Neural progenitor cell (in vitro differentiated cells): ENCODE measurements around the gene COX19. TPM values are rescaled to one million over a fixed set of nuclear protein-coding genes. Genes with fewer than 3 reads are reported as not detected.

Experiments
- DNase-seq: peaks from one replicate; pipeline ENCODE4 v3.0.0-alpha.2; 2016; ENCODE audit warnings: low spot score
- H2AFZ ChIP-seq: fragments of 200-600 bp; sonication (generic); replicated peaks from 2 replicates; pipeline ENCODE4 v1.6.1; 2016; ENCODE audit warnings: antibody characterized with exemption
- H3F3A ChIP-seq: fragments of 200-600 bp; sonication (generic); 2 replicates; pipeline ENCODE4 v1.6.1; 2016; ENCODE audit warnings: antibody characterized with exemption, low read depth
- H3K27ac ChIP-seq: fragments of 200-600 bp; sonication (generic); 2 replicates; pipeline ENCODE4 v1.5.1; 2016; ENCODE audit warnings: mild to moderate bottlenecking
- H3K27me3 ChIP-seq: fragments of 200-600 bp; sonication (generic); 2 replicates; pipeline ENCODE4 v1.6.1; 2016; ENCODE audit warnings: mild to moderate bottlenecking, moderate library complexity
- H3K36me3 ChIP-seq: fragments of 200-600 bp; sonication (generic); 2 replicates; pipeline ENCODE4 v1.5.1; 2016
- H3K4me1 ChIP-seq: fragments of 200-600 bp; sonication (generic); 2 replicates; pipeline ENCODE4 v1.6.1; 2016; ENCODE audit warnings: mixed run types
- H3K4me2 ChIP-seq: fragments of 200-600 bp; sonication (generic); 2 replicates; pipeline ENCODE4 v1.6.1; 2016
- H3K4me3 ChIP-seq: fragments of 200-600 bp; sonication (generic); 2 replicates; pipeline ENCODE4 v1.5.1; 2016
- H3K79me2 ChIP-seq: fragments of 200-600 bp; sonication (generic); 2 replicates; pipeline ENCODE4 v1.6.1; 2016; ENCODE audit warnings: low read depth
- H3K9ac ChIP-seq: fragments of 200-600 bp; sonication (generic); 2 replicates; pipeline ENCODE4 v1.6.1; 2016
- H3K9me3 ChIP-seq: fragments of 200-600 bp; sonication (generic); 2 replicates; pipeline ENCODE4 v1.5.1; 2016; ENCODE audit warnings: low read depth
- H4K20me1 ChIP-seq: fragments of 200-600 bp; sonication (generic); 2 replicates; pipeline ENCODE4 v1.6.1; 2016; ENCODE audit warnings: low read depth
- H3K27ac Mint-ChIP-seq: 3 replicates; pipeline ENCODE4 v1.8.0; 2021; ENCODE audit warnings: mixed read lengths
- H3K27me3 Mint-ChIP-seq: 2 replicates; pipeline ENCODE4 v1.8.0; 2022; ENCODE audit warnings: low read depth, mild to moderate bottlenecking, inconsistent platforms, moderate library complexity, mixed read lengths; ENCODE audit not compliant: insufficient read depth
- H3K36me3 Mint-ChIP-seq: 3 replicates; pipeline ENCODE4 v1.8.0; 2021; ENCODE audit warnings: mixed read lengths
- H3K4me1 Mint-ChIP-seq: 3 replicates; pipeline ENCODE4 v1.8.0; 2021; ENCODE audit warnings: mixed read lengths
- H3K4me3 Mint-ChIP-seq: 3 replicates; pipeline ENCODE4 v1.8.0; 2021; ENCODE audit warnings: mild to moderate bottlenecking, moderate library complexity, mixed read lengths
- H3K9me3 Mint-ChIP-seq: 3 replicates; pipeline ENCODE4 v1.8.0; 2020; ENCODE audit warnings: mixed read lengths
- EZH2 ChIP-seq: fragments of 200-600 bp; sonication (generic); IDR thresholded peaks from 2 replicates; pipeline ENCODE4 v1.6.1; 2017; ENCODE audit warnings: antibody characterized with exemption, mild to moderate bottlenecking, moderate library complexity
- EZH2phosphoT487 ChIP-seq: fragments of 200-600 bp; sonication (generic); IDR thresholded peaks from 2 replicates; pipeline ENCODE4 v1.6.1; 2017; ENCODE audit warnings: antibody characterized with exemption
- total RNA-seq: library from RNA; depleted of rRNA; stranded (reverse); fragments of >200 nt; gene quantifications from 2 replicates; pipeline ENCODE4 v1.2.3, GENCODE V29; 2015; ENCODE audit warnings: low replicate concordance
- TF ChIP-seq, protein P1 (sequence below): fragments of 200-600 bp; sonication (generic); IDR thresholded peaks from 2 replicates; pipeline ENCODE4 v1.5.1; 2017; ENCODE audit warnings: antibody characterized with exemption, mild to moderate bottlenecking

Gene COX19
- total RNA-seq, 1 donor from 2014 or later: 15.1 TPM

DNA sequence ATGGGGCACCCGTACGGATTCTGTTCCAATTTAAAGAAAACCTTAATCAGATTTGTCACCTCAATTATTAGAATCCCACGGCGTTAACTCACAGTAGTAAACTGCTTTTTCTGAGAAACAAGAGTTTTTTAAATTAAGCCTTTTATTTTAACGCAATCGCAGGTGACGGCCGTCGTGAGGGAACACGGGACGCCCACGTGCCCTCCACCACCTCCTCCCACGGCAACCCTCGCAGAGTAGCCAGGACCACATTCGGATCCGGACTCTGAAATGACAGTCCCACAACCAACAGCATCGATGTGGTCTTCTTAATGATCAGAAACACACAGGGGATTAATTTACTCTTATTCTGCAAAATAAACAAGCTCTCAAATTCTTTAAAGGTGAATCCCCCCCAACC, 47.0 kb upstream of the COX19 start:
- H3K27ac Mint-ChIP-seq: no peak overlapping the region
- H3K9me3 ChIP-seq: no peaks in the 10 kb centered on the region
- H3K27me3 Mint-ChIP-seq: peaks cover 3% of the 10 kb centered on the region
- H3K79me2 ChIP-seq: peaks cover 62% of the 10 kb centered on the region
- no peaks in the 10 kb centered on the region for H3K36me3 ChIP-seq
- H3K4me1 ChIP-seq: peaks cover 8% of the 10 kb centered on the region
- H3K4me3 Mint-ChIP-seq: no peak overlapping the region
- H3K36me3 Mint-ChIP-seq: peaks cover 27% of the 10 kb centered on the region
- H3K4me3 ChIP-seq: no peak overlapping the region
- H3K27ac ChIP-seq: no peak overlapping the region
- no peak for DNase-seq
- TF ChIP-seq EZH2phosphoT487 (no peak), EZH2 (no peak)
- TF ChIP-seq, protein P1, sequence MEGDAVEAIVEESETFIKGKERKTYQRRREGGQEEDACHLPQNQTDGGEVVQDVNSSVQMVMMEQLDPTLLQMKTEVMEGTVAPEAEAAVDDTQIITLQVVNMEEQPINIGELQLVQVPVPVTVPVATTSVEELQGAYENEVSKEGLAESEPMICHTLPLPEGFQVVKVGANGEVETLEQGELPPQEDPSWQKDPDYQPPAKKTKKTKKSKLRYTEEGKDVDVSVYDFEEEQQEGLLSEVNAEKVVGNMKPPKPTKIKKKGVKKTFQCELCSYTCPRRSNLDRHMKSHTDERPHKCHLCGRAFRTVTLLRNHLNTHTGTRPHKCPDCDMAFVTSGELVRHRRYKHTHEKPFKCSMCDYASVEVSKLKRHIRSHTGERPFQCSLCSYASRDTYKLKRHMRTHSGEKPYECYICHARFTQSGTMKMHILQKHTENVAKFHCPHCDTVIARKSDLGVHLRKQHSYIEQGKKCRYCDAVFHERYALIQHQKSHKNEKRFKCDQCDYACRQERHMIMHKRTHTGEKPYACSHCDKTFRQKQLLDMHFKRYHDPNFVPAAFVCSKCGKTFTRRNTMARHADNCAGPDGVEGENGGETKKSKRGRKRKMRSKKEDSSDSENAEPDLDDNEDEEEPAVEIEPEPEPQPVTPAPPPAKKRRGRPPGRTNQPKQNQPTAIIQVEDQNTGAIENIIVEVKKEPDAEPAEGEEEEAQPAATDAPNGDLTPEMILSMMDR: no peak
- H3F3A ChIP-seq: peaks cover 5% of the 10 kb centered on the region
- H3K4me1 Mint-ChIP-seq: peaks cover 26% of the 10 kb centered on the region
- no peak overlapping the region for H3K9ac ChIP-seq
- no peak overlapping the region for H2AFZ ChIP-seq
- peaks cover 11% of the 10 kb centered on the region for H3K9me3 Mint-ChIP-seq
- H3K27me3 ChIP-seq: no peaks in the 10 kb centered on the region
- H3K4me2 ChIP-seq: no peak overlapping the region
- peaks cover 48% of the 10 kb centered on the region for H4K20me1 ChIP-seq

DNA sequence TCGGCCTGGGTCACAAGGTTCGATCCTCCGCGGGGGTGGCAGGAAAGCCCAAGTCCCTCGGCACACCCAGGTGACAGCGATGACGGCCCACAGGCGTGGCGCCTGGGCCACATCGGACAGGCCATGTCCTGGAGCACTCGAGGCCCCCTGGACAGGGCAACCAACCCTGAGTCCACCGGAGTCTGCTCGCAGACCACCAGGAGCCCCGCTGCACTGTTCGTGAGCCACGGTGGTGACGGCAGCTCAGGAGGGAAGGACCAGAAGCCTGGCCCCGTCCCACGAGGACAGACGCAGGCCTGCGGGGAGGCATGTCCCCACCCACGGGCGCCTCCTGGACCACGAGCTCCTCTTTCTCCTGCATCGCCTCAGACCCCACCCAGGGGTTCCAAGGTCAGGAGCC, 46.6 kb upstream of the COX19 start:
- Mint-ChIP-seq H3K4me3 (no peak overlapping the region), H3K36me3 (peaks cover 26% of the 10 kb centered on the region), H3K27me3 (peaks cover 2% of the 10 kb centered on the region), H3K4me1 (peaks cover 22% of the 10 kb centered on the region), H3K27ac (no peak overlapping the region), H3K9me3 (peaks cover 11% of the 10 kb centered on the region)
- Histone ChIP-seq H3K9me3 (no peaks in the 10 kb centered on the region), H3K4me2 (no peak overlapping the region), H3K4me3 (no peak overlapping the region), H4K20me1 (peaks cover 44% of the 10 kb centered on the region), H3K9ac (no peak overlapping the region), H3K4me1 (peaks cover 5% of the 10 kb centered on the region), H3K27ac (no peak overlapping the region), H2AFZ (no peak overlapping the region), H3F3A (peaks cover 1% of the 10 kb centered on the region), H3K79me2 (peaks cover 58% of the 10 kb centered on the region), H3K27me3 (no peaks in the 10 kb centered on the region), H3K36me3 (no peaks in the 10 kb centered on the region)
- DNase-seq: no peak
- TF ChIP-seq, protein P1: no peak
- TF ChIP-seq EZH2 (no peak), EZH2phosphoT487 (no peak)

DNA sequence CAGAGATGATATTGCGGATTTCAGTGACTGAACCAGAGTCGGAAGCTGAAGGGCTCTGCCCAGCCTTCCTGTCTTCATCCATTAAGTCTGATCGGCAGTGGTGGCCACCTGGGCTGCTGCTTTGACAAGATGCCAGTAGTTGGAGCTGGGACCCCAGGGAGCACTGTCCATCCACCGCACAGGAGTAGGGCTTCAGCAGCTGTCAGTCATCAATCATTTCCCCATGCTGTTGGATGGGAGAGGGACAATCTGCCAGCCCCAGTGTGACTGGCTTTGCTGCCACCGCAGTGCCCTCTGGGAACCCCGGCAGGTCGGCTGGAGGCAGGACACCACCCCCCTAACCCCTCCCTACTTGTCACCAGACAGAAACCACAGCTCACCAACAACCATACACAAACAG, 46.0 kb upstream of the COX19 start:
- Histone ChIP-seq H2AFZ (no peak overlapping the region), H3F3A (no peaks in the 10 kb centered on the region), H3K4me1 (no peaks in the 10 kb centered on the region), H3K9ac (no peak overlapping the region), H3K27me3 (no peaks in the 10 kb centered on the region), H3K36me3 (no peaks in the 10 kb centered on the region), H3K4me2 (no peak overlapping the region), H3K79me2 (peaks cover 52% of the 10 kb centered on the region), H3K9me3 (no peaks in the 10 kb centered on the region), H3K4me3 (no peak overlapping the region), H3K27ac (no peak overlapping the region), H4K20me1 (peaks cover 38% of the 10 kb centered on the region)
- Mint-ChIP-seq H3K4me3 (no peak overlapping the region), H3K36me3 (peaks cover 24% of the 10 kb centered on the region), H3K9me3 (peaks cover 11% of the 10 kb centered on the region), H3K27me3 (peaks cover 2% of the 10 kb centered on the region), H3K27ac (no peak overlapping the region), H3K4me1 (peaks cover 17% of the 10 kb centered on the region)
- no peak for DNase-seq
- TF ChIP-seq EZH2phosphoT487 (no peak), EZH2 (no peak)
- TF ChIP-seq, protein P1: no peak
